Measurements from ENCODE around the gene SKIDA1.

SKIDA1 gene

GRCh38 chr10:21490028-21490710 is 35.3 kb downstream of the SKIDA1 start:
- no peak overlapping the region for H3K27ac ChIP-seq
- TF ChIP-seq, protein P1, sequence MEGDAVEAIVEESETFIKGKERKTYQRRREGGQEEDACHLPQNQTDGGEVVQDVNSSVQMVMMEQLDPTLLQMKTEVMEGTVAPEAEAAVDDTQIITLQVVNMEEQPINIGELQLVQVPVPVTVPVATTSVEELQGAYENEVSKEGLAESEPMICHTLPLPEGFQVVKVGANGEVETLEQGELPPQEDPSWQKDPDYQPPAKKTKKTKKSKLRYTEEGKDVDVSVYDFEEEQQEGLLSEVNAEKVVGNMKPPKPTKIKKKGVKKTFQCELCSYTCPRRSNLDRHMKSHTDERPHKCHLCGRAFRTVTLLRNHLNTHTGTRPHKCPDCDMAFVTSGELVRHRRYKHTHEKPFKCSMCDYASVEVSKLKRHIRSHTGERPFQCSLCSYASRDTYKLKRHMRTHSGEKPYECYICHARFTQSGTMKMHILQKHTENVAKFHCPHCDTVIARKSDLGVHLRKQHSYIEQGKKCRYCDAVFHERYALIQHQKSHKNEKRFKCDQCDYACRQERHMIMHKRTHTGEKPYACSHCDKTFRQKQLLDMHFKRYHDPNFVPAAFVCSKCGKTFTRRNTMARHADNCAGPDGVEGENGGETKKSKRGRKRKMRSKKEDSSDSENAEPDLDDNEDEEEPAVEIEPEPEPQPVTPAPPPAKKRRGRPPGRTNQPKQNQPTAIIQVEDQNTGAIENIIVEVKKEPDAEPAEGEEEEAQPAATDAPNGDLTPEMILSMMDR (conservative IDR thresholded peaks at IDR 0.05): no peak

DNA sequence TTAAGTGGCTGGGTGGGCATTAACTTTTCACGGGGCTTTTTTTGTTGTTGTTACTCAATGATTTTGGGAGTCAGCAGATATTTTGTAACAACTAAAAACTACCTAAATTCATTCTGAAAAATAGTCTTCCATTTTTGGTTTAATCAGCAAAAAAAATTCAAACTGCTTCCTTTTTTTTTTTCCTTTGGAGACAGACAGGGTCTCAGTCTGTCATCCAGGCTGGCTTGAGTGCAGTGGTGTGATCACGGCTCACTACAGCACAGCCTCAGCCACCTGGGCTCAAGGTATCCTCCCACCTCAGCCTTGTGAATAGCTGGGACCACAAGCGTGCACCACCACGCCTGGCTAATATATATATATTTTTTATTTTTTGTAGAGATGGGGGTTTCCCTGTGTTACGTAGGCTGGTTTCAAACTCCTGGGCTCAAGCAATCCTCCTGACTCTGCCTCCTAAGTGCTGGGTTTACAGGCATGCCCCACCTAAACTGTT is 36.5 kb downstream of the SKIDA1 start:
- H3K27ac ChIP-seq: no peak overlapping the region
- TF ChIP-seq, protein P1 (conservative IDR thresholded peaks at IDR 0.05): no peak

DNA sequence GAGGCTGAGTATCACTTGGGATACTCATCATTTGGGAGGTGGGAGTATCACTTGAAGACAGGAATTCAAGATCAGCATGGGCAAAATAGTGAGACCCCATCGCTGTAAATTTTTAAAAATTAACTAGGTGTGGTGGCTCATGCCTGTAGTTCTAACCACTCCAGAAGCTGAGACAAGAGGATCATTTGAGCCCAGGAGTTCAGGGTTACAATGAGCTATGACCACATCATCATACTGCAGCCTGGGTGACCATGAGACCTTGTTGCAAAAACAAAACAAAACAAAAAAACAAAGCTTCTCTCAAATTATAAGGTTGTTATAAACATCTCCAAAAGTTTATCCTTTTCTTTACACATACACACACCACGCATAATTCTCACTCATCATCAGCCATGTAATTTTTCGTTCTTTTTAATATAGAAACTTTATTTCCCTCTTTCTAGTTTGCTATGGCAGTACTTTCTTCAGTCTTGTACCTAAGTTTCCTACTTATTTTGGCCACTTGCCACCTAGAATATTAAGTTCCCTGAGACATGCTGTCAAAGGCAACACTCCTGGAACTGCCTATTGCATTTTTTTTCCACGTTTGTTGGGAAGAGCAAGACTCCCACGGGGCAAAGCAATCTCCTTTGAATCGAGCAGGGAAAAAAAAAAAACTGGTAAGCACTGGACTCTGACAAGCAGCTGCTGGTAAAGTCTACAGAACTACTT is 37.1 kb downstream of the SKIDA1 start:
- no peak overlapping the region for H3K27ac ChIP-seq
- TF ChIP-seq, protein P1 (conservative IDR thresholded peaks at IDR 0.05): no peak

GRCh38 chr10:21487416-21488180 is 37.9 kb downstream of the SKIDA1 start:
- no peak overlapping the region for H3K27ac ChIP-seq
- TF ChIP-seq, protein P1 (conservative IDR thresholded peaks at IDR 0.05): no peak

- TF ChIP-seq, protein P1 (conservative IDR thresholded peaks at IDR 0.05): no peak
- no peak overlapping the region for H3K27ac ChIP-seq
Measured at GRCh38 chr10:21482821-21483220, 42.7 kb downstream of the SKIDA1 start.

- H3K27ac ChIP-seq: no peak overlapping the region
- TF ChIP-seq, protein P1 (conservative IDR thresholded peaks at IDR 0.05): no peak
Measured at GRCh38 chr10:21481407-21481806, 44.1 kb downstream of the SKIDA1 start.

Measured in VCaP (cell line).